Neuronal stem cell (in vitro differentiated cells): ENCODE measurements around the gene RNF208.
A peak's percentile ranks its signal among the peaks of the same experiment; 100 is the strongest.

ENCODE experiments used
- DNase-seq: peaks from one replicate; pipeline ENCODE4 v3.0.0-alpha.2; 2013; ENCODE audit warnings: low spot score
- H2AFZ ChIP-seq: one replicate; pipeline ENCODE4 v1.6.1; 2013; ENCODE audit warnings: mild to moderate bottlenecking, low read length, inconsistent platforms
- H2AK5ac ChIP-seq: 2 replicates; pipeline ENCODE4 v1.6.1; 2013; ENCODE audit warnings: low read depth, mild to moderate bottlenecking, inconsistent platforms, low read length, moderate library complexity, mixed read lengths
- H2BK120ac ChIP-seq: 2 replicates; pipeline ENCODE4 v1.6.1; 2013; ENCODE audit warnings: low read depth, mild to moderate bottlenecking, inconsistent platforms, low read length, moderate library complexity, mixed read lengths
- H2BK12ac ChIP-seq: one replicate; pipeline ENCODE4 v1.6.1; 2013; ENCODE audit warnings: low read length, inconsistent platforms
- H2BK15ac ChIP-seq: 2 replicates; pipeline ENCODE4 v1.6.1; 2013; ENCODE audit warnings: mild to moderate bottlenecking, low read length, inconsistent platforms, mixed read lengths
- H2BK5ac ChIP-seq: one replicate; pipeline ENCODE4 v1.6.1; 2013; ENCODE audit warnings: inconsistent platforms, mild to moderate bottlenecking, low read length, moderate library complexity
- H3K14ac ChIP-seq: one replicate; pipeline ENCODE4 v1.6.1; 2013; ENCODE audit warnings: low read length, inconsistent platforms
- H3K18ac ChIP-seq: 2 replicates; pipeline ENCODE4 v1.6.1; 2013; ENCODE audit warnings: low read length, inconsistent platforms
- H3K23ac ChIP-seq: 2 replicates; pipeline ENCODE4 v1.6.1; 2013; ENCODE audit warnings: low read depth, mild to moderate bottlenecking, mixed read lengths, low read length, inconsistent platforms; ENCODE audit not compliant: poor library complexity
- H3K27ac ChIP-seq: replicated peaks from 3 replicates; pipeline ENCODE4 v1.5.1; 2013; ENCODE audit warnings: low read length, inconsistent platforms
- H3K27me3 ChIP-seq, 3 experiments: 2 replicates each; pipeline ENCODE4 v1.6.1; 2013; ENCODE audit warnings: low read length in 3 of 3, mild to moderate bottlenecking in 2 of 3, inconsistent platforms in 1 of 3, low read depth in 1 of 3, mixed read lengths in 1 of 3, moderate library complexity in 1 of 3; ENCODE audit not compliant: control insufficient read depth in 3 of 3, insufficient read depth in 3 of 3
- H3K36me3 ChIP-seq, 2 donors: replicated peaks in 1 of 2; 2 replicates each; pipeline ENCODE4 v1.6.1; 2013; ENCODE audit warnings: low read length in 2 of 2; ENCODE audit not compliant: control insufficient read depth in 2 of 2, insufficient read depth in 2 of 2
- H3K4ac ChIP-seq: 2 replicates; pipeline ENCODE4 v1.6.1; 2013; ENCODE audit warnings: inconsistent platforms, mild to moderate bottlenecking, low read length, moderate library complexity
- H3K4me1 ChIP-seq, 2 donors: 1 replicate in 1 of 2; 2 replicates in 1 of 2; pipeline ENCODE4 v1.6.1; 2013; ENCODE audit warnings: low read length in 2 of 2, low read depth in 1 of 2; ENCODE audit not compliant: control insufficient read depth in 2 of 2, insufficient read depth in 1 of 2
- H3K4me2 ChIP-seq: one replicate; pipeline ENCODE4 v1.6.1; 2013; ENCODE audit warnings: mild to moderate bottlenecking, low read length, inconsistent platforms; ENCODE audit not compliant: insufficient read depth, poor library complexity, severe bottlenecking
- H3K4me3 ChIP-seq, 2 donors: 2 replicates each; pipeline ENCODE4 v1.5.1; 2013; ENCODE audit warnings: low read length in 2 of 2, mild to moderate bottlenecking in 2 of 2, inconsistent platforms in 1 of 2, moderate library complexity in 1 of 2
- H3K79me1 ChIP-seq: one replicate; pipeline ENCODE4 v1.6.1; 2013; ENCODE audit warnings: low read depth, mild to moderate bottlenecking, inconsistent platforms, low read length, moderate library complexity
- H3K9ac ChIP-seq: one replicate; pipeline ENCODE4 v1.6.1; 2013; ENCODE audit warnings: mild to moderate bottlenecking, low read depth, low read length, inconsistent platforms; ENCODE audit not compliant: poor library complexity
- H3K9me3 ChIP-seq, 2 donors: replicated peaks in 1 of 2; 2 replicates each; pipeline versions ENCODE3 to v1.6.1; 2013; ENCODE audit warnings: low read length in 2 of 2, mild to moderate bottlenecking in 2 of 2, inconsistent platforms in 1 of 2, low read depth in 1 of 2, mixed read lengths in 1 of 2, moderate library complexity in 1 of 2; ENCODE audit not compliant: control insufficient read depth in 2 of 2, insufficient read depth in 1 of 2
- H4K8ac ChIP-seq: one replicate; pipeline ENCODE4 v1.6.1; 2013; ENCODE audit warnings: low read depth, mild to moderate bottlenecking, inconsistent platforms, low read length, moderate library complexity
- H4K91ac ChIP-seq: one replicate; pipeline ENCODE4 v1.6.1; 2013; ENCODE audit warnings: low read length, low read depth, mild to moderate bottlenecking, inconsistent platforms; ENCODE audit not compliant: poor library complexity
- WGBS, 2 donors: extraction: QIAGEN DNeasy Blood & Tissue Kit; methylation state at CpG; one replicate each; pipeline ENCODE4 v1.1.7; 2013; ENCODE audit warnings: missing lambda C conversion rate in 2 of 2, mixed read lengths in 1 of 2; ENCODE audit not compliant: insufficient read length in 2 of 2, insufficient replicate concordance in 1 of 2; ENCODE audit errors: extremely low coverage in 2 of 2; 5-methylcytosine and 5-hydroxymethylcytosine counted together

Gene RNF208

GRCh38 chr9:137217276-137218211, 4.5 kb downstream of the RNF208 start:
- Histone ChIP-seq H3K23ac (peak overlapping the region; percentile 80), H3K18ac (no peak overlapping the region), H2BK15ac (no peak overlapping the region), H3K27ac (no peak overlapping the region), H3K36me3 (peaks cover 17 to 36% of the 10 kb centered on the region in 2 donors), H2BK120ac (no peak overlapping the region), H3K4ac (no peak overlapping the region), H2BK5ac (no peak overlapping the region), H3K4me2 (no peak overlapping the region), H4K91ac (no peak overlapping the region), H2BK12ac (peak overlapping the region; percentile 58), H2AK5ac (peak overlapping the region; percentile 56), H3K27me3 (peaks cover 0 to 5% (median 3%) of the 10 kb centered on the region in 3 experiments), H3K4me1 (peaks cover 3 to 9% of the 10 kb centered on the region in 2 donors), H3K79me1 (peaks cover 18% of the 10 kb centered on the region), H3K9me3 (no peaks in the 10 kb centered on the region), H2AFZ (no peak overlapping the region), H4K8ac (no peak overlapping the region), H3K9ac (no peak overlapping the region), H3K14ac (no peak overlapping the region), H3K4me3 (peak overlapping the region in 1 of 2 donors; percentile 40)
- no peak for DNase-seq
- no CpG with 5 or more reads among the region's 36 CpGs for WGBS, 2 donors

- no peak overlapping the region for H4K8ac ChIP-seq
- WGBS, 2 donors = no CpG with 5 or more reads among the region's 30 CpGs
These were observed 5.7 kb downstream of the RNF208 start for GRCh38 chr9:137216188-137216965.

GRCh38 chr9:137215196-137215986, 6.6 kb downstream of the RNF208 start:
- no peak overlapping the region for H3K9ac ChIP-seq
- no peak overlapping the region for H2BK5ac ChIP-seq
- H4K8ac ChIP-seq = no peak overlapping the region
- H4K91ac ChIP-seq = no peak overlapping the region
- H3K36me3 ChIP-seq = peaks cover 17 to 52% of the 10 kb centered on the region in 2 donors
- H3K4me2 ChIP-seq = no peak overlapping the region
- no peak overlapping the region for H2BK120ac ChIP-seq
- H3K23ac ChIP-seq = no peak overlapping the region
- H2AK5ac ChIP-seq = no peak overlapping the region
- no peak overlapping the region for H3K4me3 ChIP-seq
- peaks cover 17% of the 10 kb centered on the region for H3K79me1 ChIP-seq
- no peaks in the 10 kb centered on the region for H3K27me3 ChIP-seq
- DNase-seq = no peak
- no peak overlapping the region for H2BK12ac ChIP-seq
- H3K9me3 ChIP-seq = no peaks in the 10 kb centered on the region
- H3K4ac ChIP-seq = no peak overlapping the region
- H3K14ac ChIP-seq = no peak overlapping the region
- no peak overlapping the region for H3K18ac ChIP-seq
- no peak overlapping the region for H2BK15ac ChIP-seq
- H3K27ac ChIP-seq = no peak overlapping the region
- WGBS, 2 donors = no CpG with 5 or more reads among the region's 22 CpGs
- H2AFZ ChIP-seq = no peak overlapping the region
- peaks cover 2 to 8% of the 10 kb centered on the region in 2 donors for H3K4me1 ChIP-seq

More at GRCh38 chr9:137216188-137216965, 5.7 kb downstream of the RNF208 start:
- Histone ChIP-seq H4K91ac (no peak overlapping the region), H3K4me3 (no peak overlapping the region), H2BK5ac (no peak overlapping the region), H3K4me2 (no peak overlapping the region), H3K79me1 (peaks cover 20% of the 10 kb centered on the region), H2BK15ac (no peak overlapping the region), H3K4ac (no peak overlapping the region), H3K36me3 (peaks cover 17 to 46% of the 10 kb centered on the region in 2 donors), H2AK5ac (no peak overlapping the region), H3K14ac (no peak overlapping the region), H3K27ac (no peak overlapping the region), H3K4me1 (peaks cover 2 to 8% of the 10 kb centered on the region in 2 donors), H2AFZ (no peak overlapping the region), H3K9me3 (no peaks in the 10 kb centered on the region), H2BK12ac (no peak overlapping the region), H3K9ac (no peak overlapping the region), H3K18ac (no peak overlapping the region), H3K27me3 (no peaks in the 10 kb centered on the region), H2BK120ac (no peak overlapping the region), H3K23ac (no peak overlapping the region)
- DNase-seq = no peak
